ENCODE data around the gene DNAJB6. TPM values are rescaled to one million over a fixed set of nuclear protein-coding genes. Genes with fewer than 3 reads are reported as not detected.
A peak's percentile ranks its signal among the peaks of the same experiment; 100 is the strongest.

DNAJB6 gene
- total and polyA plus RNA-seq, 7 donors = 103 to 326 (median 229) TPM

- H3K27me3 ChIP-seq (ENCODE audit: insufficient read depth in 3 of 3, low read length in 2 of 3) = no peaks in the 10 kb centered on the region
- TF ChIP-seq, protein P1, sequence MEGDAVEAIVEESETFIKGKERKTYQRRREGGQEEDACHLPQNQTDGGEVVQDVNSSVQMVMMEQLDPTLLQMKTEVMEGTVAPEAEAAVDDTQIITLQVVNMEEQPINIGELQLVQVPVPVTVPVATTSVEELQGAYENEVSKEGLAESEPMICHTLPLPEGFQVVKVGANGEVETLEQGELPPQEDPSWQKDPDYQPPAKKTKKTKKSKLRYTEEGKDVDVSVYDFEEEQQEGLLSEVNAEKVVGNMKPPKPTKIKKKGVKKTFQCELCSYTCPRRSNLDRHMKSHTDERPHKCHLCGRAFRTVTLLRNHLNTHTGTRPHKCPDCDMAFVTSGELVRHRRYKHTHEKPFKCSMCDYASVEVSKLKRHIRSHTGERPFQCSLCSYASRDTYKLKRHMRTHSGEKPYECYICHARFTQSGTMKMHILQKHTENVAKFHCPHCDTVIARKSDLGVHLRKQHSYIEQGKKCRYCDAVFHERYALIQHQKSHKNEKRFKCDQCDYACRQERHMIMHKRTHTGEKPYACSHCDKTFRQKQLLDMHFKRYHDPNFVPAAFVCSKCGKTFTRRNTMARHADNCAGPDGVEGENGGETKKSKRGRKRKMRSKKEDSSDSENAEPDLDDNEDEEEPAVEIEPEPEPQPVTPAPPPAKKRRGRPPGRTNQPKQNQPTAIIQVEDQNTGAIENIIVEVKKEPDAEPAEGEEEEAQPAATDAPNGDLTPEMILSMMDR (IDR thresholded peaks at IDR 0.05) = no peak
- DNase-seq (peak in 1 of 2 donors; percentile 34), ATAC-seq (no peak)
- no peak overlapping the region for H3K4me3 ChIP-seq
- H3K4me1 ChIP-seq = no peaks in the 10 kb centered on the region
- H3K36me3 ChIP-seq (ENCODE audit: insufficient read depth in 1 of 2, low read depth in 1 of 2) = peaks cover 0 to 32% of the 10 kb centered on the region in 2 donors
- WGBS, 3 donors = 84 to 95% (median 91%) methylated on average over 19 of the region's 19 CpGs
- no peaks in the 10 kb centered on the region for H3K9me3 ChIP-seq
- no peak overlapping the region for H3K27ac ChIP-seq
- intact Hi-C loops (cut with DNase I) = no loop called here
Measured at GRCh38 chr7:157425761-157426160, 89.0 kb downstream of the DNAJB6 start.

DNA sequence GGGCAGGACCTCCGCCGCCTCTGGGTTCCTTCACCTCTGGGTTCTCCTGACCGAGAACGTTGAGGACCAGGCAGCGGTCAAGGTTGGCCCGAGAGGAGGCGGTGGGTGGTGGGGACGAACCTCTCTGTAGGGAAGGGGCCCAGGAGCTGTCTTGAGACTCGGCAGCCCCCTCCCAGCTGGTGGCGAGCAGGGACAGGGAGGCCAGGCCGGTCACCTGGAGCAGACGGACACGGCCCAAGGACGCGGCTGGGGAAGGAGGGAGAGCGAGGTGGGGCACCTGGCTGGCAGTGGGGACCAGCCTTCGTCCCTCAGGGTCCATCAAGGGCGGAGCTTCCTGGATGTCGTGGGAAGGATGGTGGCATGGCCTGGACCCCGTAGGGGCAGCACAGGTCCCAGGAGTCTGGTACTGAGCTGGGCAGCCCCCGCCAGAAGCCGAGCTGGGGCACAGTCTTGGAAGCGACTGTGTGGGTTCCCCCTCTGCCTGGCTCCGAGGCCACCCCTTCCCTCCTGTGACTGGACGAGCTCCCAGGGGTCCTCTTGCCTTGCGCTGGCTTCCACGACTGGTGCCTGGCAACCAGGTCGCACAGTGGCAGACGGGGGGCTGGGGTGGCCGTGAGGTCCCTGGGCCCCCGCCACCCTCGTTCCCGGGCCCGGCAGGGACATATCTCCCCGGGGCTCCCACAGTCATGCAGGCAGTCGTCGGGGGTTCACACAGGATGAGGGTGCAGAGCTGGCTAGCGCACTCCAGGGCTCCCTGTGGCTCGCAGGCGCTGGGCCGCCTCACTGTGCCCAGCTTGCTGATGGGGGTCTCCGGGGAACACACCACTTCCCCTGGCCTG is 89.9 kb downstream of the DNAJB6 start:
- H3K27me3 ChIP-seq (ENCODE audit: insufficient read depth in 3 of 3, low read length in 2 of 3) = no peaks in the 10 kb centered on the region
- no peaks in the 10 kb centered on the region for H3K4me1 ChIP-seq
- peak in 1 of 2 donors; percentile 49 for DNase-seq
- H3K36me3 ChIP-seq (ENCODE audit: insufficient read depth in 1 of 2, low read depth in 1 of 2) = peaks cover 0 to 26% of the 10 kb centered on the region in 2 donors
- no peak for ATAC-seq
- no peak overlapping the region for H3K27ac ChIP-seq
- 89 to 91% (median 90%) methylated on average over 37 to 42 of the region's 42 CpGs for WGBS, 3 donors
- H3K9me3 ChIP-seq = no peaks in the 10 kb centered on the region
- TF ChIP-seq, protein P1 (IDR thresholded peaks at IDR 0.05) = no peak
- no peak overlapping the region for H3K4me3 ChIP-seq
- intact Hi-C loops (cut with DNase I) = no loop called here

DNA sequence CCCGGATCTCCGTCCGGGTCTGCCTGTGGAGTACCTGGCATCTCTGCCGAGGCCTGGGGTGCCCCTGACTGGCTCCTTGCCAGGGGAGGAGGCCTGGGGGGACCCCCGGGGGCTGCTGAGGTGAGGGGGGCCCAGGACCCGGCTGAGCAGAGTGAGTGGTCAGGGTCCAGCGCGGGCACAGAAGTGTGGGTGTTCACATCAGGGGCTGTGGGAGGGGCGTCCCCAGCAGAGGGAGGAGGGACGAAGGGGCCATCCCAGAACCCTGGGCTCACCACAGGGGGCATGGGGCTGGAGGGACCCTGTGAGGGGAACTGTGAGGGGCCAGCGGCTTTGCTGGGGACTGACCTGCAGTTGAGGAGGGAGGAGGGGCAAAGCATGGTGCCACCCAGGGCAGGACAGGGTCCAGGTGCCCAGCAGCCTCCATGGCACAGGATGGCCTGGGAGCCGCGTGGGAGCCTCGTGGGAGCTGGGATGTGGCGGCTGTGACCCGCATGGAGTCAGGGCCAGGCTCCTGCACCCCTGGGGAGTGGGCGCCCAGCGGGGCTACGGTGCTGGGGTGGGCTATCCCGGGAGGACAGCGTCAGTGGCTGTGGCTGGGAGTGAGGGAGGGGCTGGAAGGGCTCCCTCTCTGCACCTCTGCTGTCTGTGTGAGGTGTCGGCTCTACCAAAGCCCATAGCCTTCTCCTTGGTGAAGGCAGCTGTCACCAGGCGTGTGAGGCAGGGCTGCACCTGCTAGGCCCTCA is 91.2 kb downstream of the DNAJB6 start:
- no peaks in the 10 kb centered on the region for H3K9me3 ChIP-seq
- H3K36me3 ChIP-seq (ENCODE audit: insufficient read depth in 1 of 2, low read depth in 1 of 2) = peaks cover 0 to 13% of the 10 kb centered on the region in 2 donors
- H3K27ac ChIP-seq = no peak overlapping the region
- H3K4me1 ChIP-seq = peaks cover 3% of the 10 kb centered on the region
- no peak overlapping the region for H3K4me3 ChIP-seq
- peak in 1 of 2 donors; percentile 45 for DNase-seq
- no peaks in the 10 kb centered on the region for H3K27me3 ChIP-seq (ENCODE audit: insufficient read depth in 3 of 3, low read length in 2 of 3)
- intact Hi-C loops (cut with DNase I) = no loop called here
- no peak for ATAC-seq
- TF ChIP-seq, protein P1 (IDR thresholded peaks at IDR 0.05) = no peak
- WGBS, 3 donors = 90 to 93% (median 90%) methylated on average over 21 to 23 of the region's 23 CpGs

DNA sequence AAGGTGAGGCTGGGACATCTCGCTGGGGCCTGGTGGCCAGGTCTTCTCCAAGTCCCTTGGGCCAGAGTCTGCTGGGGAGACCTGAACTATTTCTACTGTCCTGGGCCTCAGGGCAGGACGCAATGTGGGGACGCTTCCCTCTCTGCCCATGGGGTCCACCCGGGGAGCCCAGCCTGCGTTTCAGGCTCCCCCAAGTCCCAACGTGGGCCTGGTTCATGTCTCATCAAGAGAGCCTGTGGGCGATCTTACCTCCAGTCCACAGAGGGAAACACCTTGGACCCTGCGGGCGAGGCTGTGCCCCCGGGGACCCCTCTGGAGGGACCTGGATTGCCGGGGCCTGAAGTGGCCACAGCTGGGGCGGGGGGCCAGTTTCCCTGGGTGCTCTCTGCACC is 91.7 kb downstream of the DNAJB6 start:
- TF ChIP-seq, protein P1 (IDR thresholded peaks at IDR 0.05) = no peak
- peaks cover 0 to 7% of the 10 kb centered on the region in 2 donors for H3K36me3 ChIP-seq (ENCODE audit: insufficient read depth in 1 of 2, low read depth in 1 of 2)
- DNase-seq (peak in 1 of 2 donors; percentile 50), ATAC-seq (no peak)
- no peak overlapping the region for H3K27ac ChIP-seq
- H3K9me3 ChIP-seq = no peaks in the 10 kb centered on the region
- WGBS, 3 donors = 84 to 88% (median 85%) methylated on average over 12 of the region's 12 CpGs
- no peak overlapping the region for H3K4me3 ChIP-seq
- H3K27me3 ChIP-seq (ENCODE audit: insufficient read depth in 3 of 3, low read length in 2 of 3) = no peaks in the 10 kb centered on the region
- peaks cover 3% of the 10 kb centered on the region for H3K4me1 ChIP-seq
- intact Hi-C loops (cut with DNase I) = no loop called here

Measured in psoas muscle (tissue), 8 donors.